Astrocyte (in vitro differentiated cells and primary cell): ENCODE data around the gene GTF2F2. TPM values are rescaled to one million over a fixed set of nuclear protein-coding genes. Genes with fewer than 3 reads are reported as not detected.

Source experiments
- DNase-seq: peaks from one replicate; pipeline ENCODE4 v3.0.0-alpha.2; 2010; ENCODE audit warnings: low read depth
- FAIRE-seq: peaks from 2 replicates; lab custom pipeline; 2011; peaks lifted over from hg19 to GRCh38; lab: Jason Lieb, UNC
- H2AFZ ChIP-seq: 2 replicates; pipeline ENCODE4 v1.6.0; 2012; ENCODE audit warnings: low read depth, low read length, inconsistent platforms
- H3K27ac ChIP-seq: 2 replicates; pipeline ENCODE4 v1.5.1; 2011; ENCODE audit warnings: low read depth, low read length, inconsistent platforms
- H3K27me3 ChIP-seq: 2 replicates; pipeline ENCODE4 v1.6.0; 2011; ENCODE audit warnings: low read length, inconsistent platforms; ENCODE audit not compliant: insufficient read depth
- H3K36me3 ChIP-seq: 2 replicates; pipeline ENCODE4 v1.5.1; 2011; ENCODE audit warnings: low read length, inconsistent platforms; ENCODE audit not compliant: insufficient read depth
- H3K4me1 ChIP-seq: 2 replicates; pipeline ENCODE4 v1.5.1; 2011; ENCODE audit warnings: low read length, inconsistent platforms; ENCODE audit not compliant: insufficient read depth
- H3K4me2 ChIP-seq: 2 replicates; pipeline ENCODE4 v1.6.0; 2012; ENCODE audit warnings: low read length, inconsistent platforms
- H3K4me3 ChIP-seq: 2 replicates; pipeline ENCODE4 v1.5.1; 2011; ENCODE audit warnings: low read depth, mild to moderate bottlenecking, low read length, inconsistent platforms; ENCODE audit not compliant: insufficient read depth
- H3K79me2 ChIP-seq: 2 replicates; pipeline ENCODE4 v1.6.0; 2012; ENCODE audit warnings: mild to moderate bottlenecking, low read length, inconsistent platforms; ENCODE audit not compliant: insufficient read depth
- H3K9ac ChIP-seq: 2 replicates; pipeline ENCODE4 v1.6.0; 2012; ENCODE audit warnings: mild to moderate bottlenecking, low read length, inconsistent platforms
- H3K9me3 ChIP-seq: 2 replicates; pipeline ENCODE4 v1.5.1; 2012; ENCODE audit warnings: low read depth, mild to moderate bottlenecking, low read length, inconsistent platforms; ENCODE audit not compliant: insufficient read depth
- H4K20me1 ChIP-seq: 2 replicates; pipeline ENCODE4 v1.6.0; 2012; ENCODE audit warnings: low read length, inconsistent platforms; ENCODE audit not compliant: insufficient read depth
- H3K27ac Mint-ChIP-seq: one replicate; pipeline ENCODE4 v1.8.0; 2021; ENCODE audit warnings: mild to moderate bottlenecking, mixed read lengths; ENCODE audit not compliant: unreplicated experiment
- H3K27me3 Mint-ChIP-seq: one replicate; pipeline ENCODE4 v1.8.0; 2021; ENCODE audit warnings: low read depth, mixed read lengths; ENCODE audit not compliant: unreplicated experiment
- H3K36me3 Mint-ChIP-seq: one replicate; pipeline ENCODE4 v1.8.0; 2021; ENCODE audit warnings: low read depth, mixed read lengths; ENCODE audit not compliant: unreplicated experiment
- H3K4me1 Mint-ChIP-seq: one replicate; pipeline ENCODE4 v1.8.0; 2021; ENCODE audit warnings: low read depth, mixed read lengths; ENCODE audit not compliant: unreplicated experiment
- H3K4me3 Mint-ChIP-seq: one replicate; pipeline ENCODE4 v1.8.0; 2021; ENCODE audit warnings: mild to moderate bottlenecking, moderate library complexity, mixed read lengths; ENCODE audit not compliant: unreplicated experiment
- H3K9me3 Mint-ChIP-seq: one replicate; pipeline ENCODE4 v1.8.0; 2021; ENCODE audit warnings: mild to moderate bottlenecking, mixed read lengths; ENCODE audit not compliant: unreplicated experiment
- EZH2 ChIP-seq: IDR thresholded peaks from 2 replicates; pipeline ENCODE4 v1.6.1; 2012; ENCODE audit warnings: mild to moderate bottlenecking, low read length, inconsistent platforms; ENCODE audit not compliant: insufficient read depth
- total RNA-seq: library from RNA; stranded (reverse); gene quantifications from 2 replicates; pipeline ENCODE4 v1.2.1, GENCODE V29; 2021
- TF ChIP-seq, protein P1 (sequence below): IDR thresholded peaks from 2 replicates; pipeline ENCODE4 v1.5.1; 2011; ENCODE audit warnings: low read depth, mild to moderate bottlenecking, inconsistent platforms, low read length, moderate library complexity; ENCODE audit not compliant: insufficient read depth

Gene GTF2F2
- total RNA-seq, 1 donor from 2014 or later, result 27.8 TPM

DNA sequence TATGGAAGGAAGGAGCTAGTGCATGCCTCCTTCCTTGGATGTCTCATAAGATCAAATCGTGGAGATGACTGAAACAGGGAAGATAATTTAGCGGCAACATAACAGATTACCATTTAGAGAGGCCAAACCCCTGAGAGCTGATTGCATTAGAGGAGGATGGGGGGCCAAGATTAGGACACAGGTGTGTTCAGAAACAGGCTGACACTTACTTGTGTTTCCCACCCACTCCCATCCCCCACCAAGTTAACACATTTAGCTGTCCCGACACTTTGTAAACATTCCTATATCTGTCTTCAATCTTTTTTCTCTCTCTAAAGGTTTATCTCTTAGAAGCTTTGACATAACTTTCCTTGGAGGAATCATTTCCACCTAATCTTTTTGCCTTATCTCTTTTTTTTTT is 129.4 kb downstream of the GTF2F2 start:
- Mint-ChIP-seq H3K4me1 (peaks cover 12% of the 10 kb centered on the region), H3K27ac (no peak overlapping the region), H3K27me3 (no peaks in the 10 kb centered on the region), H3K4me3 (no peak overlapping the region), H3K9me3 (peaks cover 2% of the 10 kb centered on the region), H3K36me3 (peaks cover 6% of the 10 kb centered on the region)
- Histone ChIP-seq H3K4me2 (no peak overlapping the region), H2AFZ (no peak overlapping the region), H3K79me2 (peaks cover 16% of the 10 kb centered on the region), H3K27me3 (no peaks in the 10 kb centered on the region), H3K4me1 (no peaks in the 10 kb centered on the region), H3K9me3 (no peaks in the 10 kb centered on the region), H4K20me1 (peaks cover 3% of the 10 kb centered on the region), H3K4me3 (no peak overlapping the region), H3K36me3 (no peaks in the 10 kb centered on the region), H3K27ac (no peak overlapping the region), H3K9ac (no peak overlapping the region)
- FAIRE-seq, result no peak
- TF ChIP-seq EZH2, result no peak
- TF ChIP-seq, protein P1, sequence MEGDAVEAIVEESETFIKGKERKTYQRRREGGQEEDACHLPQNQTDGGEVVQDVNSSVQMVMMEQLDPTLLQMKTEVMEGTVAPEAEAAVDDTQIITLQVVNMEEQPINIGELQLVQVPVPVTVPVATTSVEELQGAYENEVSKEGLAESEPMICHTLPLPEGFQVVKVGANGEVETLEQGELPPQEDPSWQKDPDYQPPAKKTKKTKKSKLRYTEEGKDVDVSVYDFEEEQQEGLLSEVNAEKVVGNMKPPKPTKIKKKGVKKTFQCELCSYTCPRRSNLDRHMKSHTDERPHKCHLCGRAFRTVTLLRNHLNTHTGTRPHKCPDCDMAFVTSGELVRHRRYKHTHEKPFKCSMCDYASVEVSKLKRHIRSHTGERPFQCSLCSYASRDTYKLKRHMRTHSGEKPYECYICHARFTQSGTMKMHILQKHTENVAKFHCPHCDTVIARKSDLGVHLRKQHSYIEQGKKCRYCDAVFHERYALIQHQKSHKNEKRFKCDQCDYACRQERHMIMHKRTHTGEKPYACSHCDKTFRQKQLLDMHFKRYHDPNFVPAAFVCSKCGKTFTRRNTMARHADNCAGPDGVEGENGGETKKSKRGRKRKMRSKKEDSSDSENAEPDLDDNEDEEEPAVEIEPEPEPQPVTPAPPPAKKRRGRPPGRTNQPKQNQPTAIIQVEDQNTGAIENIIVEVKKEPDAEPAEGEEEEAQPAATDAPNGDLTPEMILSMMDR, result no peak
- DNase-seq, result no peak

DNA sequence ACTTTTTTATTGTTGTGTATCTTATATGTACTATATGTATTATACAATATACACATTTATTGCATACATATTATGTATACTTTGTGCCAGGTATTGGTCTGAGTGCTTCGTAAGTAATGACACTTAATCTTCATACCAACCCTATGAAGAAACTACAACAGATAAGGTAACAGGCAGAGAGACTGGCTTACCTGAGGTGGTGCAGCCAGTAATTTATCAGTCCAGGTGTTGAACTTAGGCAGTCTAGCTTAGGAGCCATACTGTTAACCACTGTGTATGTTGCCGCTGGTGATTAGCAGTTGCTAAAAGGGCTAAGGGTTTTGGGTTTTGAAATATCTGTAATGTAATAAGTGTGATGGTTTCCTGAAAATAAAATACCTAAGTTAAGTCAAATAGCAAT is 134.1 kb downstream of the GTF2F2 start:
- H3K9ac ChIP-seq, result no peak overlapping the region
- no peak overlapping the region for H3K4me2 ChIP-seq
- H3K9me3 ChIP-seq, result no peaks in the 10 kb centered on the region
- peaks cover 3% of the 10 kb centered on the region for H4K20me1 ChIP-seq
- FAIRE-seq, result peak; percentile 49
- H3K27ac Mint-ChIP-seq, result no peak overlapping the region
- no peak overlapping the region for H2AFZ ChIP-seq
- H3K36me3 Mint-ChIP-seq, result peaks cover 6% of the 10 kb centered on the region
- no peak for TF ChIP-seq EZH2
- TF ChIP-seq, protein P1, result no peak
- no peak for DNase-seq
- H3K9me3 Mint-ChIP-seq, result peaks cover 2% of the 10 kb centered on the region
- no peaks in the 10 kb centered on the region for H3K27me3 Mint-ChIP-seq
- no peak overlapping the region for H3K4me3 Mint-ChIP-seq
- peaks cover 27% of the 10 kb centered on the region for H3K4me1 Mint-ChIP-seq
- H3K79me2 ChIP-seq, result peaks cover 4% of the 10 kb centered on the region
- no peak overlapping the region for H3K4me3 ChIP-seq
- no peak overlapping the region for H3K27ac ChIP-seq
- H3K4me1 ChIP-seq, result peaks cover 6% of the 10 kb centered on the region
- H3K36me3 ChIP-seq, result no peaks in the 10 kb centered on the region
- no peaks in the 10 kb centered on the region for H3K27me3 ChIP-seq

DNA sequence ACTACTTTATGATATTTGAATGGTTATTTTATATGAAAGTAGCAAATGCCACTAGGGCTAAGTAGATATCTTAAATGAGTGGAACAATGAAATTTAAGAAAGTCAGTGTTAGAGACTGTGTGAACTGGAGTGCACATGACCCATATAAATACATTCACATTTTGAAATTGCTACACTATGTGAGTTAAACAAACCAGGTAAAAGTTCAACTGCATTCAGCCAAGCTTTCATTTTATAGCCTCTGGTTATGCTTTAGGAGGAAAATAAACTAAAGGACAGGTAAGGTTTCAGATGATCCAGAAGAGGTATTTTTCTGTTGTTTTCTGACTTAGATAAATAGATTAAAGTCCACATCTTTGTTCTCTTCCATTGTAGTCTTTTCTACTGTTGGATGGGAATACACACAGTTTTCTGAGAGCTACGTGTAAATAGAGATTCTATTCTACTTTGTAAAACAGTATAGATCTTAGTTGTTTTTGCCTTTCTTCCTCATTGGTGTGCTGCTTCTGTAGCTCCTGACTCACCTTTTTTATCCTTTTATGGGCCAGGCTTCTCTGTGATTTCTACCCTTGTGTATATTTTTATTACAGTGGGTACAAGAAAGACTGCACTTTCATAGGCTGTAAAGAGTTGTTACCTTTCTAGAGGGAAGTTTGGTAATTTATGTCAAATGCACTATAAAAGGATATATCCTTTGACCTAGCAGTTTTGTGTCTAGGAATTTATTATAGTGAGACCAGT is 135.1 kb downstream of the GTF2F2 start:
- no peak overlapping the region for H3K27ac ChIP-seq
- no peak for FAIRE-seq
- no peak for TF ChIP-seq EZH2
- TF ChIP-seq, protein P1, result no peak
- H3K4me1 Mint-ChIP-seq, result peaks cover 27% of the 10 kb centered on the region
- H3K4me3 Mint-ChIP-seq, result no peak overlapping the region
- no peak overlapping the region for H2AFZ ChIP-seq
- peaks cover 2% of the 10 kb centered on the region for H4K20me1 ChIP-seq
- no peak overlapping the region for H3K4me3 ChIP-seq
- peaks cover 3% of the 10 kb centered on the region for H3K79me2 ChIP-seq
- no peak for DNase-seq
- H3K4me1 ChIP-seq, result peaks cover 6% of the 10 kb centered on the region
- H3K9me3 ChIP-seq, result no peaks in the 10 kb centered on the region
- no peak overlapping the region for H3K4me2 ChIP-seq
- peaks cover 6% of the 10 kb centered on the region for H3K36me3 Mint-ChIP-seq
- H3K27me3 ChIP-seq, result no peaks in the 10 kb centered on the region
- H3K27ac Mint-ChIP-seq, result no peak overlapping the region
- peaks cover 2% of the 10 kb centered on the region for H3K9me3 Mint-ChIP-seq
- no peaks in the 10 kb centered on the region for H3K27me3 Mint-ChIP-seq
- H3K9ac ChIP-seq, result no peak overlapping the region
- no peaks in the 10 kb centered on the region for H3K36me3 ChIP-seq
